ENCODE results near the gene YKT6.

DNA sequence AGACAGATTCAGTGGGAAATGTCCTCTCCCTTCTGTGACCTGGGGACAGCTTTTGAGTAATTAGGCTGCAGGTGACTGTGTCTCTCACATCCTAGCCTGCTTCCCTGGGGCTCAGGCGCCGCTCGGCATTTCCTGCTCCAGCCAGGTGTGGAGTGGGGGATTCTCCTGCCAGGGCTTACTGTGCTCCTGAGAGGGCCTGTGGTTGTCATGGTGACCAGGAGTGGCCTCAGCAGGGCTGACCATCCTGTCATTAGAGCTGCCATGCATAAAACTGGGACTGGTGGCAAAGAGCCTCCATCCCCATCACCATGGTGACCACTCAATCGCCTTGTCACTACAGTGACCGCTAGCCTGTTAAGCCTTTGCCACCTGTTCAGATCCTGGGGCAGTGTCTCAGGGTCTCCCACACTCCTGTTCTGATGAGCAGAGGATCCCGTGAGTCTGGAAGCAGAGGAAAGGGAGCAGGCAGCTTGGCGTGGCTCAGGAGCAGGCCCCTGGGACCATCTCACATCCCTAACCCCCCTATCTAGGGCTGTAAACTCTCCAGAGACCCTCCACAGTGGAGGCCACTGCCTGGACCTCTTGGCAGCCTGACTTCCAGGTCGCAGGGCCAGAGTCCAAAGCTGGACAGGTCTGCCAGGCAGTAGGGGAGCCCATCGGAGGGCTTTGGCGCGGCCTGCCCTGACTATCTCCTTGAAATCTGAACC, 11.3 kb upstream of the YKT6 start, which contains the start of gene GCK:
- TF ChIP-seq, protein P1, sequence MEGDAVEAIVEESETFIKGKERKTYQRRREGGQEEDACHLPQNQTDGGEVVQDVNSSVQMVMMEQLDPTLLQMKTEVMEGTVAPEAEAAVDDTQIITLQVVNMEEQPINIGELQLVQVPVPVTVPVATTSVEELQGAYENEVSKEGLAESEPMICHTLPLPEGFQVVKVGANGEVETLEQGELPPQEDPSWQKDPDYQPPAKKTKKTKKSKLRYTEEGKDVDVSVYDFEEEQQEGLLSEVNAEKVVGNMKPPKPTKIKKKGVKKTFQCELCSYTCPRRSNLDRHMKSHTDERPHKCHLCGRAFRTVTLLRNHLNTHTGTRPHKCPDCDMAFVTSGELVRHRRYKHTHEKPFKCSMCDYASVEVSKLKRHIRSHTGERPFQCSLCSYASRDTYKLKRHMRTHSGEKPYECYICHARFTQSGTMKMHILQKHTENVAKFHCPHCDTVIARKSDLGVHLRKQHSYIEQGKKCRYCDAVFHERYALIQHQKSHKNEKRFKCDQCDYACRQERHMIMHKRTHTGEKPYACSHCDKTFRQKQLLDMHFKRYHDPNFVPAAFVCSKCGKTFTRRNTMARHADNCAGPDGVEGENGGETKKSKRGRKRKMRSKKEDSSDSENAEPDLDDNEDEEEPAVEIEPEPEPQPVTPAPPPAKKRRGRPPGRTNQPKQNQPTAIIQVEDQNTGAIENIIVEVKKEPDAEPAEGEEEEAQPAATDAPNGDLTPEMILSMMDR (IDR thresholded peaks at IDR 0.05; ENCODE audit: borderline replicate concordance, extremely low read depth, low read length, poor library complexity, severe bottlenecking), result no peak
- no peak for TF ChIP-seq EZH2 (IDR thresholded peaks at IDR 0.05; ENCODE audit: borderline replicate concordance, low read depth, low read length, severe bottlenecking)

Data from DND-41 (cell line).